ENCODE data around the gene OPALIN.

OPALIN gene

GRCh38 chr10:96374004-96374403 is 15.2 kb upstream of the OPALIN start:
- DNase-seq (ENCODE audit: low read depth in 2 of 2), result no peak

- DNase-seq (ENCODE audit: low read depth in 2 of 2), result no peak
Observed at GRCh38 chr10:96371356-96371755, 12.6 kb upstream of the OPALIN start.

GRCh38 chr10:96370584-96371157 is 11.9 kb upstream of the OPALIN start:
- peak in 1 of 2 donors; percentile 20 for DNase-seq (ENCODE audit: low read depth in 2 of 2)

GRCh38 chr10:96369890-96370583 is 11.2 kb upstream of the OPALIN start:
- no peak for DNase-seq (ENCODE audit: low read depth in 2 of 2)

GRCh38 chr10:96368971-96369370 is 10.2 kb upstream of the OPALIN start:
- no peak for DNase-seq (ENCODE audit: low read depth in 2 of 2)

GRCh38 chr10:96367470-96367869 is 8.7 kb upstream of the OPALIN start:
- DNase-seq (ENCODE audit: low read depth in 2 of 2), result no peak

- DNase-seq (ENCODE audit: low read depth in 2 of 2), result no peak
Observed at GRCh38 chr10:96366508-96366907, 7.7 kb upstream of the OPALIN start.

- no peak for DNase-seq (ENCODE audit: low read depth in 2 of 2)
Observed at GRCh38 chr10:96365571-96365970, 6.8 kb upstream of the OPALIN start.

GRCh38 chr10:96360766-96361165 is 2.0 kb upstream of the OPALIN start:
- DNase-seq (ENCODE audit: low read depth in 2 of 2), result no peak

GRCh38 chr10:96360331-96360730 is 1.5 kb upstream of the OPALIN start:
- DNase-seq (ENCODE audit: low read depth in 2 of 2), result no peak

- DNase-seq (ENCODE audit: low read depth in 2 of 2), result no peak
Observed at GRCh38 chr10:96359616-96360015, 814 bp upstream of the OPALIN start.

GRCh38 chr10:96357038-96357620 is 1.7 kb downstream of the OPALIN start:
- DNase-seq (ENCODE audit: low read depth in 2 of 2), result no peak

- no peak for DNase-seq (ENCODE audit: low read depth in 2 of 2)
Observed at GRCh38 chr10:96352582-96352981, 6.2 kb downstream of the OPALIN start.

- no peak for DNase-seq (ENCODE audit: low read depth in 2 of 2)
Observed at GRCh38 chr10:96352027-96352426, 6.8 kb downstream of the OPALIN start.

- no peak for DNase-seq (ENCODE audit: low read depth in 2 of 2)
Observed at GRCh38 chr10:96346295-96346694, 12.5 kb downstream of the OPALIN start.

- no peak for DNase-seq (ENCODE audit: low read depth in 2 of 2)
Observed at GRCh38 chr10:96345222-96345621, 13.6 kb downstream of the OPALIN start.

GRCh38 chr10:96344178-96344577 is 14.6 kb downstream of the OPALIN start:
- no peak for DNase-seq (ENCODE audit: low read depth in 2 of 2)

- no peak for DNase-seq (ENCODE audit: low read depth in 2 of 2)
Observed at GRCh38 chr10:96342402-96342801, 16.4 kb downstream of the OPALIN start.

- no peak for DNase-seq (ENCODE audit: low read depth in 2 of 2)
Observed at GRCh38 chr10:96341219-96342182, 17.3 kb downstream of the OPALIN start.

GRCh38 chr10:96339956-96340904 is 18.6 kb downstream of the OPALIN start:
- peak in 1 of 2 donors; percentile 11 for DNase-seq (ENCODE audit: low read depth in 2 of 2)

- DNase-seq (ENCODE audit: low read depth in 2 of 2), result no peak
Observed at GRCh38 chr10:96339383-96339782, 19.4 kb downstream of the OPALIN start.

Measured in activated CD8-positive, alpha-beta memory T cell treated with anti-CD3 and anti-CD28 coated beads for 4 hours (primary cell).